Dermis lymphatic vessel endothelial cell (primary cell): ENCODE data around the gene SMR3B. TPM values are rescaled to one million over a fixed set of nuclear protein-coding genes. Genes with fewer than 3 reads are reported as not detected.

Experiments used
- total RNA-seq: library from RNA; depleted of rRNA; stranded (reverse); fragments of >200 nt; gene quantifications from 2 replicates; pipeline ENCODE4 v1.2.1, GENCODE V29; 2014

SMR3B gene
- total RNA-seq: not detected in 2 replicates

GRCh38 chr4:70382691-70383181 lies at the start of gene SMR3B:
Gene SMR3B, plus strand, starts transcription at chr4:70383131. Its CDS starts 1,380 bp downstream, at chr4:70384511.

GRCh38 chr4:70334681-70335080 lies 48.2 kb upstream of the SMR3B start, which contains the start of gene CABS1:
Gene CABS1, plus strand, starts transcription at chr4:70334981. Its CDS starts 59 bp downstream, at chr4:70335040.

GRCh38 chr4:70360460-70360859 lies 22.5 kb upstream of the SMR3B start, which contains the start of gene SMR3A:
Gene SMR3A, plus strand, starts transcription at chr4:70360760. Its CDS starts 1,356 bp downstream, at chr4:70362116.

GRCh38 chr4:70397580-70397979 lies 14.6 kb downstream of the SMR3B start, which contains the start of gene OPRPN:
Gene OPRPN, plus strand, starts transcription at chr4:70397940. Its CDS starts 1,346 bp downstream, at chr4:70399286.

Other genes starting within 250 kb of the SMR3B start
- gene PRR27, start 228.9 kb upstream of the SMR3B start, total RNA-seq: not detected in 2 replicates
- not detected in 2 replicates for gene ODAM, start 187.4 kb upstream of the SMR3B start, total RNA-seq
- not detected in 2 replicates for gene FDCSP, start 157.0 kb upstream of the SMR3B start, total RNA-seq
- gene CSN3, start 140.5 kb upstream of the SMR3B start, total RNA-seq: not detected in 2 replicates
- gene CABS1, start 48.1 kb upstream of the SMR3B start, total RNA-seq: not detected in 2 replicates
- not detected in 2 replicates for gene SMR3A, start 22.4 kb upstream of the SMR3B start, total RNA-seq
- not detected in 2 replicates for gene OPRPN, start 14.8 kb downstream of the SMR3B start, total RNA-seq
- not detected in 2 replicates for gene MUC7, start 89.1 kb downstream of the SMR3B start, total RNA-seq
- not detected in 2 replicates for gene AMTN, start 135.4 kb downstream of the SMR3B start, total RNA-seq
- gene AMBN, start 209.1 kb downstream of the SMR3B start, total RNA-seq: not detected in 2 replicates
- gene ENAM, start 245.6 kb downstream of the SMR3B start, total RNA-seq: not detected in 2 replicates